HG03039 (cell line): ENCODE results near the gene BAG5.

Experiments
- ATAC-seq: cut with Tn5 transposase; IDR thresholded peaks from one replicate; pipeline ENCODE4 v1.9.1; 2021; ENCODE audit warnings: mild to moderate bottlenecking, moderate library complexity; ENCODE audit not compliant: unreplicated experiment

The BAG5 gene

GRCh38 chr14:103547941-103548462 lies 14.5 kb downstream of the BAG5 start:
- ATAC-seq = no peak

- ATAC-seq = no peak
Measured at GRCh38 chr14:103547455-103547940, 15.0 kb downstream of the BAG5 start.

- no peak for ATAC-seq
Measured at GRCh38 chr14:103546652-103547454, 15.6 kb downstream of the BAG5 start.

- no peak for ATAC-seq
Measured at GRCh38 chr14:103545915-103546651, 16.4 kb downstream of the BAG5 start.

- ATAC-seq = no peak
Measured at GRCh38 chr14:103545219-103545914, 17.1 kb downstream of the BAG5 start.

GRCh38 chr14:103544388-103545218 lies 17.9 kb downstream of the BAG5 start:
- no peak for ATAC-seq

- ATAC-seq = no peak
Measured at GRCh38 chr14:103543721-103544387, 18.6 kb downstream of the BAG5 start.

GRCh38 chr14:103543140-103543539 lies 19.3 kb downstream of the BAG5 start:
- ATAC-seq = no peak

- no peak for ATAC-seq
Measured at GRCh38 chr14:103542605-103543088, 19.8 kb downstream of the BAG5 start.

GRCh38 chr14:103541709-103542604 lies 20.5 kb downstream of the BAG5 start:
- ATAC-seq = no peak

GRCh38 chr14:103540821-103541708 lies 21.4 kb downstream of the BAG5 start:
- no peak for ATAC-seq

GRCh38 chr14:103539056-103539825 lies 23.2 kb downstream of the BAG5 start:
- ATAC-seq = no peak

GRCh38 chr14:103538291-103539055 lies 24.0 kb downstream of the BAG5 start:
- ATAC-seq = no peak

- no peak for ATAC-seq
Measured at GRCh38 chr14:103537175-103537990, 25.1 kb downstream of the BAG5 start.

GRCh38 chr14:103536693-103537092 lies 25.8 kb downstream of the BAG5 start:
- no peak for ATAC-seq
